HCT116 (cell line): ENCODE data around the gene TMEM185B. TPM values are rescaled to one million over a fixed set of nuclear protein-coding genes. Genes with fewer than 3 reads are reported as not detected.

Experiments used
- ATAC-seq: fragments of 200-7000 bp; cut with Tn5 transposase; 2 replicates; pipeline ENCODE4 v1.9.1; 2020; ENCODE audit warnings: mild to moderate bottlenecking, moderate library complexity
- BruUV-seq: library from RNA; stranded (reverse); fragments of 400-500 nt; replicated peaks from 2 replicates; lab custom pipeline; 2021; lab: Mats Ljungman, UMichigan
- CTCF ChIA-PET: fragments of 300-600 bp; sonication (Branson Sonifier 250); formaldehyde crosslinking; loops from one replicate; lab custom pipeline; 2021; ENCODE audit warnings: antibody characterized with exemption; lab: Charles Lee
- POLR2A ChIA-PET: fragments of 300-600, 350-600 bp; sonication (Branson Sonifier 250); formaldehyde crosslinking; loops from one replicate; lab custom pipeline; 2021; ENCODE audit warnings: antibody characterized with exemption; lab: Charles Lee
- RAD21 ChIA-PET, 2 experiments: fragments of 300-600 bp; sonication (Branson Sonifier 250); formaldehyde crosslinking; loops; one replicate each; lab custom pipeline; 2023; ENCODE audit warnings: low total read pairs in 2 of 2; ENCODE audit not compliant: uncharacterized antibody in 2 of 2, unreplicated experiment in 2 of 2, low non-redundant PET in 1 of 2; lab: Charles Lee
- DNase-seq: peaks from one replicate; pipeline ENCODE4 v3.0.0-alpha.2; 2010; ENCODE audit warnings: low read depth, low spot score
- H2AFZ ChIP-seq: fragments of 200-600 bp; shearing (Covaris generic), sonication (generic); 2 replicates; pipeline ENCODE4 v1.6.1; 2017; ENCODE audit warnings: low read depth, mixed run types, mixed read lengths, antibody characterized with exemption, low read length; ENCODE audit not compliant: poor library complexity, severe bottlenecking
- H3K27ac ChIP-seq: 2 replicates; pipeline ENCODE4 v1.5.1; 2012; ENCODE audit warnings: low read depth, low read length
- H3K27me3 ChIP-seq: fragments of 200-600 bp; sonication (generic); 2 replicates; pipeline ENCODE4 v1.6.1; 2016; ENCODE audit warnings: mixed run types, low read length, mixed read lengths; ENCODE audit not compliant: insufficient read depth
- H3K36me3 ChIP-seq, 2 experiments: fragments of 200-500 bp in 1 of 2; fragments of 200-600 bp in 1 of 2; sonication (Bioruptor generic) in 1 of 2; sonication (generic) in 1 of 2; 2 replicates each; pipeline versions ENCODE4 v1.5.1 to v1.6.1; 2014 to 2016; ENCODE audit warnings: low read length in 2 of 2, inconsistent platforms in 1 of 2, mixed read lengths in 1 of 2, mixed run types in 1 of 2; ENCODE audit not compliant: insufficient read depth in 2 of 2, control insufficient read depth in 1 of 2
- H3K4me1 ChIP-seq, 2 experiments: fragments of 200-600 bp in 1 of 2; sonication (generic) in 1 of 2; 2 replicates each; pipeline versions ENCODE4 v1.5.1 to v1.6.1; 2012 to 2017; ENCODE audit warnings: low read length in 2 of 2, inconsistent platforms in 1 of 2, mild to moderate bottlenecking in 1 of 2, mixed read lengths in 1 of 2, mixed run types in 1 of 2, moderate library complexity in 1 of 2; ENCODE audit not compliant: insufficient read depth in 2 of 2, control insufficient read depth in 1 of 2
- H3K4me2 ChIP-seq: fragments of 200-600 bp; sonication (generic); 2 replicates; pipeline ENCODE4 v1.6.1; 2017; ENCODE audit warnings: mixed run types, low read length, mixed read lengths
- H3K4me3 ChIP-seq, 2 experiments: fragments of 200-600 bp in 1 of 2; sonication (generic) in 1 of 2; replicated peaks in 1 of 2; 2 replicates each; pipeline ENCODE4 v1.5.1; 2011 to 2016; ENCODE audit warnings: low read length in 2 of 2, control low read depth in 1 of 2, low read depth in 1 of 2, mild to moderate bottlenecking in 1 of 2, mixed read lengths in 1 of 2, mixed run types in 1 of 2
- H3K79me2 ChIP-seq: fragments of 200-600 bp; sonication (generic); 2 replicates; pipeline ENCODE4 v1.6.1; 2017; ENCODE audit warnings: mild to moderate bottlenecking, mixed run types, low read length, moderate library complexity, mixed read lengths; ENCODE audit not compliant: insufficient read depth
- H3K9ac ChIP-seq: fragments of 200-600 bp; sonication (generic); 2 replicates; pipeline ENCODE4 v1.6.1; 2016; ENCODE audit warnings: low read length, mixed read lengths
- H3K9me2 ChIP-seq: fragments of 200-600 bp; sonication (generic), shearing (Covaris generic); 2 replicates; pipeline ENCODE4 v1.6.1; 2017; ENCODE audit warnings: mixed run types, mild to moderate bottlenecking, moderate library complexity; ENCODE audit not compliant: insufficient read depth
- H3K9me3 ChIP-seq, 2 experiments: fragments of 200-500 bp in 1 of 2; fragments of 200-600 bp in 1 of 2; sonication (Bioruptor generic) in 1 of 2; sonication (generic) in 1 of 2; 2 replicates each; pipeline ENCODE4 v1.6.1; 2014 to 2017; ENCODE audit warnings: low read length in 2 of 2, mixed read lengths in 2 of 2, inconsistent platforms in 1 of 2, low read depth in 1 of 2, mild to moderate bottlenecking in 1 of 2, mixed run types in 1 of 2, moderate library complexity in 1 of 2; ENCODE audit not compliant: control insufficient read depth in 1 of 2, insufficient read depth in 1 of 2
- H4K20me1 ChIP-seq: fragments of 200-600 bp; sonication (generic), shearing (Covaris generic); 2 replicates; pipeline ENCODE4 v1.6.1; 2017; ENCODE audit warnings: mixed run types, mild to moderate bottlenecking, moderate library complexity; ENCODE audit not compliant: insufficient read depth
- ATF3 ChIP-seq: IDR thresholded peaks from 2 replicates; pipeline ENCODE4 v1.6.1; 2012
- CBX3 ChIP-seq: IDR thresholded peaks from 2 replicates; pipeline ENCODE4 v1.6.1; 2012; ENCODE audit warnings: low read depth
- CTCF ChIP-seq, 3 experiments: fragments of 200-600 bp in 1 of 3; sonication (generic) in 1 of 3; IDR thresholded peaks in 2 of 3; conservative IDR thresholded peaks in 1 of 3; 2 replicates each; pipeline ENCODE4 v1.5.1; 2012 to 2017; ENCODE audit warnings: low read depth in 2 of 3, low read length in 2 of 3, antibody characterized with exemption in 1 of 3, borderline replicate concordance in 1 of 3, control low read depth in 1 of 3, mild to moderate bottlenecking in 1 of 3, mixed read lengths in 1 of 3, mixed run types in 1 of 3, moderate library complexity in 1 of 3; ENCODE audit not compliant: insufficient read depth in 1 of 3
- EGR1 ChIP-seq: IDR thresholded peaks from 2 replicates; pipeline ENCODE4 v1.6.1; 2012; ENCODE audit warnings: low read depth
- ELF1 ChIP-seq: IDR thresholded peaks from 2 replicates; pipeline ENCODE4 v1.6.1; 2012; ENCODE audit warnings: low read depth, borderline replicate concordance
- EZH2 ChIP-seq: fragments of 200-600 bp; sonication (generic); IDR thresholded peaks from 2 replicates; pipeline ENCODE4 v1.6.1; 2017; ENCODE audit warnings: antibody characterized with exemption, mixed run types
- FOSL1 ChIP-seq: IDR thresholded peaks from 2 replicates; pipeline ENCODE4 v1.6.1; 2012; ENCODE audit warnings: low read depth
- JUND ChIP-seq: IDR thresholded peaks from 2 replicates; pipeline ENCODE4 v1.6.1; 2012
- MAX ChIP-seq: IDR thresholded peaks from 2 replicates; pipeline ENCODE4 v1.6.1; 2012
- POLR2A ChIP-seq: IDR thresholded peaks from 2 replicates; pipeline ENCODE4 v1.7.0; 2011; ENCODE audit warnings: borderline replicate concordance; ENCODE audit not compliant: insufficient read depth, insufficient read length; ENCODE audit errors: extremely low read depth
- RAD21 ChIP-seq: IDR thresholded peaks from 2 replicates; pipeline ENCODE4 v1.6.1; 2012; ENCODE audit warnings: low read depth, mild to moderate bottlenecking
- SP1 ChIP-seq: IDR thresholded peaks from 2 replicates; pipeline ENCODE4 v1.6.1; 2012; ENCODE audit warnings: low read depth
- SRF ChIP-seq: IDR thresholded peaks from 2 replicates; pipeline ENCODE4 v1.6.1; 2012; ENCODE audit warnings: low read depth
- TCF7L2 ChIP-seq: IDR thresholded peaks from 2 replicates; pipeline ENCODE4 v1.7.0; 2011; ENCODE audit warnings: borderline replicate concordance, inconsistent platforms; ENCODE audit not compliant: insufficient read depth, insufficient read length; ENCODE audit errors: extremely low read depth
- YY1 ChIP-seq: IDR thresholded peaks from 2 replicates; pipeline ENCODE4 v1.6.1; 2011; ENCODE audit warnings: low read length, low read depth, moderate library complexity, mild to moderate bottlenecking; ENCODE audit not compliant: insufficient replicate concordance; ENCODE audit errors: extremely low read depth
- ZBTB33 ChIP-seq: IDR thresholded peaks from 2 replicates; pipeline ENCODE4 v1.6.1; 2011; ENCODE audit warnings: mild to moderate bottlenecking, low read length, moderate library complexity; ENCODE audit not compliant: insufficient replicate concordance; ENCODE audit errors: extremely low read depth
- ZFX ChIP-seq: fragments of 450-650 bp; IDR thresholded peaks from 2 replicates; pipeline ENCODE4 v1.6.1; 2017
- intact Hi-C: fragments of 100-400 bp; cut with micrococcal nuclease; formaldehyde crosslinking; loops from 2 replicates; pipeline ENCODE4 v1.10.0; 2022
- total RNA-seq: library from RNA; stranded (reverse); gene quantifications from one replicate; pipeline ENCODE4 v1.2.1, GENCODE V29; 2021; ENCODE audit not compliant: unreplicated experiment

Gene TMEM185B
- total RNA-seq, 1 experiment from 2014 or later: 27.1 TPM

- Histone ChIP-seq H3K4me3 (no peak overlapping the region), H3K27ac (no peak overlapping the region), H4K20me1 (no peaks in the 10 kb centered on the region), H3K4me1 (peaks cover 3 to 24% of the 10 kb centered on the region in 2 experiments; a peak in 3 of 4 replicates), H2AFZ (no peak overlapping the region), H3K9me3 (no peaks in the 10 kb centered on the region), H3K4me2 (no peak overlapping the region), H3K79me2 (peaks cover 74% of the 10 kb centered on the region), H3K36me3 (no peaks in the 10 kb centered on the region), H3K9ac (no peak overlapping the region), H3K9me2 (no peaks in the 10 kb centered on the region), H3K27me3 (no peaks in the 10 kb centered on the region)
- intact Hi-C loops: no loop called here
- ChIA-PET RAD21 (no interaction called here), POLR2A (no interaction called here), CTCF (no interaction called here)
- TF ChIP-seq CTCF (IDR thresholded peaks at IDR 0.05 in 2 of 3, conservative IDR thresholded peaks at IDR 0.05 in 1 of 3; ENCODE audit: borderline replicate concordance in 1 of 3, insufficient read depth in 1 of 3, low read depth in 2 of 3, low read length in 2 of 3) (no peak), CBX3 (no peak), POLR2A (no peak), SP1 (no peak), RAD21 (no peak), FOSL1 (no peak), EGR1 (no peak), EZH2 (no peak)
- DNase-seq (no peak), ATAC-seq (no peak)
- no TSS peak for BruUV-seq
Observed at GRCh38 chr2:120258196-120258595, 35.0 kb upstream of the TMEM185B start.

- no TSS peak for BruUV-seq
- ChIA-PET RAD21 (no interaction called here), CTCF (no interaction called here), POLR2A (no interaction called here)
- Histone ChIP-seq H3K9me3 (no peaks in the 10 kb centered on the region), H3K4me1 (peaks cover 3 to 20% of the 10 kb centered on the region in 2 experiments; a peak in 3 of 4 replicates), H3K4me2 (no peak overlapping the region), H3K4me3 (no peak overlapping the region), H3K9ac (no peak overlapping the region), H3K79me2 (peaks cover 73% of the 10 kb centered on the region), H3K36me3 (no peaks in the 10 kb centered on the region), H3K9me2 (no peaks in the 10 kb centered on the region), H3K27me3 (no peaks in the 10 kb centered on the region), H4K20me1 (no peaks in the 10 kb centered on the region)
- ATAC-seq (no peak), DNase-seq (no peak)
- intact Hi-C loops: no loop called here
- TF ChIP-seq SP1: no peak
- no peak for TF ChIP-seq FOSL1
- no peak for TF ChIP-seq JUND
- TF ChIP-seq MAX: no peak
- TF ChIP-seq ATF3: no peak
- TF ChIP-seq POLR2A: no peak
- TF ChIP-seq ZFX: no peak
- no peak for TF ChIP-seq YY1
- TF ChIP-seq ELF1: no peak
- no peak for TF ChIP-seq EGR1
- TF ChIP-seq TCF7L2: no peak
- no peak for TF ChIP-seq SRF
- TF ChIP-seq EZH2: no peak
- TF ChIP-seq ZBTB33: no peak
- TF ChIP-seq, all 23 proteins: peak for 0
- Histone ChIP-seq H2AFZ (no peak overlapping the region), H3K27ac (no peak overlapping the region)
Observed at GRCh38 chr2:120257522-120257921, 34.3 kb upstream of the TMEM185B start.
